K562 (cell line): ENCODE measurements around the gene ASB6. TPM values are rescaled to one million over a fixed set of nuclear protein-coding genes. Genes with fewer than 3 reads are reported as not detected.

Source experiments
- BRCA1 ChIP-seq, 2 experiments: fragments of 450-650 bp in 1 of 2; sonication (generic) in 1 of 2; formaldehyde crosslinking in 1 of 2; IDR thresholded peaks; 2 replicates each; pipeline versions ENCODE4 v1.5.0 to v1.6.1; 2017 to 2020; ENCODE audit warnings: mild to moderate bottlenecking in 1 of 2, missing genetic modification reagents in 1 of 2
- CTBP1 ChIP-seq: fragments of 450-650 bp; IDR thresholded peaks from 2 replicates; pipeline ENCODE4 v1.6.1; 2016; ENCODE audit warnings: borderline replicate concordance
- HDAC6 ChIP-seq: IDR thresholded peaks from 2 replicates; pipeline ENCODE4 v1.6.1; 2012; ENCODE audit warnings: low read depth, mild to moderate bottlenecking, control low read depth, inconsistent platforms, low read length, moderate library complexity
- HNRNPL ChIP-seq: fragments of 200-400 bp; formaldehyde crosslinking; IDR thresholded peaks from 2 replicates; pipeline ENCODE4 v1.6.1; 2017; ENCODE audit warnings: low read depth, mild to moderate bottlenecking, low read length
- HOMEZ ChIP-seq: fragments of 250-450 bp; sonication (Bioruptor Pico); IDR thresholded peaks from 2 replicates; pipeline ENCODE4 v1.4.0; 2020; ENCODE audit warnings: mild to moderate bottlenecking, moderate library complexity
- IRF9 ChIP-seq: fragments of 450-650 bp; IDR thresholded peaks from 2 replicates; pipeline ENCODE4 v1.6.1; 2016; ENCODE audit warnings: missing biosample characterization, missing genetic modification characterization
- LEF1 ChIP-seq: fragments of 450-650 bp; IDR thresholded peaks from 2 replicates; pipeline ENCODE4 v1.6.1; 2016; ENCODE audit warnings: mild to moderate bottlenecking
- NCOA4 ChIP-seq: fragments of 450-650 bp; IDR thresholded peaks from 2 replicates; pipeline ENCODE4 v1.6.1; 2018; ENCODE audit warnings: mild to moderate bottlenecking; ENCODE audit not compliant: partially characterized antibody
- NFE2 ChIP-seq: IDR thresholded peaks from 2 replicates; pipeline ENCODE4 v1.6.1; 2014; ENCODE audit warnings: antibody characterized with exemption, low read depth
- SMARCA5 ChIP-seq: fragments of 450-650 bp; IDR thresholded peaks from 2 replicates; pipeline ENCODE4 v1.6.1; 2016
- SNIP1 ChIP-seq: fragments of 450-650 bp; IDR thresholded peaks from 2 replicates; pipeline ENCODE4 v1.7.1; 2017; ENCODE audit warnings: low read depth, mild to moderate bottlenecking
- ZBTB1 ChIP-seq: sonication (generic); formaldehyde crosslinking; IDR thresholded peaks from 2 replicates; pipeline ENCODE4 v1.8.1; 2023; ENCODE audit warnings: missing genetic modification reagents, low read depth, mild to moderate bottlenecking, borderline replicate concordance
- ZBTB49 ChIP-seq: sonication (generic); formaldehyde crosslinking; IDR thresholded peaks from 2 replicates; pipeline ENCODE4 v1.8.0; 2022; ENCODE audit warnings: missing genetic modification reagents, mild to moderate bottlenecking, borderline replicate concordance
- ZNF512 ChIP-seq: IDR thresholded peaks from 2 replicates; pipeline ENCODE4 v1.6.1; 2016; ENCODE audit warnings: missing genetic modification characterization, missing compliant biosample characterization
- ZNF79 ChIP-seq: fragments of 250-450 bp; sonication (Bioruptor Pico); IDR thresholded peaks from 2 replicates; pipeline ENCODE4 v1.4.0; 2020; ENCODE audit warnings: low read depth, mild to moderate bottlenecking, moderate library complexity
- polyA plus RNA-seq, 8 experiments: library from polyadenylated mRNA; depleted of rRNA in 4 of 8; stranded (reverse) in 5 of 8; unstranded in 3 of 8; fragments of >200 nt; fragmentation: Nextera tagmentation in 2 of 8; fragmentation: Illumina TruSeq in 1 of 8; extraction: Ambion mirVana in 2 of 8; extraction: Trizol in 1 of 8; gene quantifications; 2 replicates each; pipeline versions ENCODE4 v1.2.1 to v1.2.3, GENCODE V29; 2011 to 2014; ENCODE audit warnings: inconsistent platforms in 1 of 8, missing spikeins in 1 of 8
- total RNA-seq, 7 experiments: library from RNA; depleted of rRNA in 6 of 7; stranded (reverse); fragments of >200 nt in 6 of 7; fragmentation: Illumina TruSeq in 2 of 7; extraction: Trizol in 2 of 7; gene quantifications; 2 replicates each; pipeline versions ENCODE4 v1.2.1 to v1.2.3, GENCODE V29; 2011 to 2021; ENCODE audit warnings: low replicate concordance in 1 of 7
- TF ChIP-seq, protein P1 (sequence below): fragments of 250-450 bp; sonication (Bioruptor Pico); IDR thresholded peaks from 2 replicates; pipeline ENCODE4 v1.5.0; 2022; ENCODE audit warnings: mild to moderate bottlenecking
- TF ChIP-seq, protein P2 (sequence below): conservative IDR thresholded peaks from 2 replicates; pipeline ENCODE4 v1.6.1; 2011; ENCODE audit warnings: low read depth, mild to moderate bottlenecking, low read length; ENCODE audit not compliant: control insufficient read depth

ASB6 gene
- total and polyA plus RNA-seq, 9 of the 15 experiments (the other 6 are each of a cell fraction or from before 2014, with no cell fraction given), result 0.92 to 17.8 (median 11.3) TPM

DNA sequence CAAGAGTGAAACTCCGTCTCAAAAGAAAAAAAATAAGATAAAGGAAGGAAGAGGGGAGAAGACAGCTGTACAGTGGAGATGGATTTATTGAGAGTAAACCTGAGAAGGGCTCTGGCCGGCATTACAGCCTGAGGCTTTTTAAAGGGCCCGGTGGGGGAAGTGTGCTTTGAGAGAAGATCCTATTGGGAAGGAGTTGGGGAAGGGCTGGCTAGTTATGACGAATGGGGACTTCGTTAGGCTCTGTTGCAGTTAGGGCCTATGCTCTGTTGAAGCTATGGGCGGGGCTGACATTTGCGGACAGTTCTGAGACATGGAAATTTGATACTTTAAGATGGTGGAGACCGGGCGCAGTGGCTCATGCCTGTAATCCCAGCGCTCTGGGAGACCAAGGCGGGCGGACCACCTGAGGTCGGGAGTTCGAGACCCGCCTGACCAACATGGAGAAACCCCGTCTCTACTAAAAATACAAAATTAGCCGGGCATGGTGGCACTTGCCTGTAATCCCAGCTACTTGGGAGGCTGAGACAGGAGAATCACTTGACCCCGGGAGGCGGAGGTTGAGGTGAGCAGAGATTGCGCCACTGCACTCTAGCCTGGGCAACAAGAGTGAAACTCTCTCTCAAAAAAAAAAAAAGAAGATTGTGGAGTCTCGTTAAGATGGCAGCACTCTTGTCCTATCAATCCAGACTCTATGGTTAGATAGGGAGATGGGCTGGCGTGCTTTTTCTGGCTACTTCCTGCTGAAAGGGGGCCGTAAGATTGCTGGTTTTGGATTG lies 54.3 kb downstream of the ASB6 start (continued):
- TF ChIP-seq HOMEZ (no peak), ZNF79 (no peak), HNRNPL (no peak), ZBTB49 (no peak), LEF1 (peak; percentile 73), IRF9 (tag) (peak; percentile 72; the same call in 1 of the 2 replicates), NFE2 (no peak), HDAC6 (no peak), NCOA4 (no peak), SNIP1 (no peak), ZBTB1 (CRISPR knock-in tag) (no peak), CTBP1 (peak; percentile 49; the same call in 1 of the 2 replicates), SMARCA5 (peak; percentile 40; the same call in 1 of the 2 replicates), BRCA1 (IDR thresholded peaks at IDR 0.05) (no peak), BRCA1 (CRISPR knock-in tag; IDR thresholded peaks at IDR 0.05) (no peak), ZNF512 (tag) (no peak)
- TF ChIP-seq, protein P1, sequence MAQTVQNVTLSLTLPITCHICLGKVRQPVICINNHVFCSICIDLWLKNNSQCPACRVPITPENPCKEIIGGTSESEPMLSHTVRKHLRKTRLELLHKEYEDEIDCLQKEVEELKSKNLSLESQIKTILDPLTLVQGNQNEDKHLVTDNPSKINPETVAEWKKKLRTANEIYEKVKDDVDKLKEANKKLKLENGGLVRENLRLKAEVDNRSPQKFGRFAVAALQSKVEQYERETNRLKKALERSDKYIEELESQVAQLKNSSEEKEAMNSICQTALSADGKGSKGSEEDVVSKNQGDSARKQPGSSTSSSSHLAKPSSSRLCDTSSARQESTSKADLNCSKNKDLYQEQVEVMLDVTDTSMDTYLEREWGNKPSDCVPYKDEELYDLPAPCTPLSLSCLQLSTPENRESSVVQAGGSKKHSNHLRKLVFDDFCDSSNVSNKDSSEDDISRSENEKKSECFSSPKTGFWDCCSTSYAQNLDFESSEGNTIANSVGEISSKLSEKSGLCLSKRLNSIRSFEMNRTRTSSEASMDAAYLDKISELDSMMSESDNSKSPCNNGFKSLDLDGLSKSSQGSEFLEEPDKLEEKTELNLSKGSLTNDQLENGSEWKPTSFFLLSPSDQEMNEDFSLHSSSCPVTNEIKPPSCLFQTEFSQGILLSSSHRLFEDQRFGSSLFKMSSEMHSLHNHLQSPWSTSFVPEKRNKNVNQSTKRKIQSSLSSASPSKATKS (CRISPR knock-in tag), result no peak
- TF ChIP-seq, protein P2, sequence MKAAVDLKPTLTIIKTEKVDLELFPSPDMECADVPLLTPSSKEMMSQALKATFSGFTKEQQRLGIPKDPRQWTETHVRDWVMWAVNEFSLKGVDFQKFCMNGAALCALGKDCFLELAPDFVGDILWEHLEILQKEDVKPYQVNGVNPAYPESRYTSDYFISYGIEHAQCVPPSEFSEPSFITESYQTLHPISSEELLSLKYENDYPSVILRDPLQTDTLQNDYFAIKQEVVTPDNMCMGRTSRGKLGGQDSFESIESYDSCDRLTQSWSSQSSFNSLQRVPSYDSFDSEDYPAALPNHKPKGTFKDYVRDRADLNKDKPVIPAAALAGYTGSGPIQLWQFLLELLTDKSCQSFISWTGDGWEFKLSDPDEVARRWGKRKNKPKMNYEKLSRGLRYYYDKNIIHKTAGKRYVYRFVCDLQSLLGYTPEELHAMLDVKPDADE, result no peak
